Mesenchymal stem cell (in vitro differentiated cells and primary cell): ENCODE measurements around the gene ALOX12.

Experiments
- DNase-seq: peaks from one replicate; pipeline ENCODE4 v3.0.0-alpha.2; 2013
- H2AFZ ChIP-seq: one replicate; pipeline ENCODE4 v1.6.1; 2013; ENCODE audit warnings: low read depth, mild to moderate bottlenecking, control low read depth, inconsistent platforms, low read length, moderate library complexity
- H2AK5ac ChIP-seq: 2 replicates; pipeline ENCODE4 v1.6.1; 2013; ENCODE audit warnings: low read length, moderate library complexity, mild to moderate bottlenecking, inconsistent platforms; ENCODE audit not compliant: severe bottlenecking
- H2BK120ac ChIP-seq: one replicate; pipeline ENCODE4 v1.6.1; 2013; ENCODE audit warnings: low read depth, mild to moderate bottlenecking, inconsistent platforms, low read length, moderate library complexity
- H2BK12ac ChIP-seq, 2 experiments: one replicate each; pipeline ENCODE4 v1.6.1; 2013; ENCODE audit warnings: inconsistent platforms in 2 of 2, low read length in 2 of 2, mild to moderate bottlenecking in 2 of 2, moderate library complexity in 2 of 2, control low read depth in 1 of 2
- H2BK15ac ChIP-seq: one replicate; pipeline ENCODE4 v1.6.1; 2013; ENCODE audit warnings: mild to moderate bottlenecking, low read depth, inconsistent platforms; ENCODE audit not compliant: poor library complexity, severe bottlenecking
- H2BK5ac ChIP-seq: 2 replicates; pipeline ENCODE4 v1.6.1; 2013; ENCODE audit warnings: low read depth, mild to moderate bottlenecking, low read length, control low read depth, inconsistent platforms; ENCODE audit not compliant: poor library complexity, severe bottlenecking
- H3K14ac ChIP-seq, 2 experiments: one replicate each; pipeline ENCODE4 v1.6.1; 2013; ENCODE audit warnings: inconsistent platforms in 2 of 2, low read length in 2 of 2, control low read depth in 1 of 2, mild to moderate bottlenecking in 1 of 2, moderate library complexity in 1 of 2
- H3K18ac ChIP-seq, 2 experiments: one replicate each; pipeline ENCODE4 v1.6.1; 2013; ENCODE audit warnings: inconsistent platforms in 2 of 2, low read length in 2 of 2, control low read depth in 1 of 2, low read depth in 1 of 2, mild to moderate bottlenecking in 1 of 2
- H3K23ac ChIP-seq, 2 experiments: one replicate each; pipeline ENCODE4 v1.6.1; 2013; ENCODE audit warnings: inconsistent platforms in 2 of 2, low read length in 2 of 2, mild to moderate bottlenecking in 2 of 2, moderate library complexity in 2 of 2, control low read depth in 1 of 2
- H3K27ac ChIP-seq: 2 replicates; pipeline ENCODE4 v1.5.1; 2013; ENCODE audit warnings: mild to moderate bottlenecking, moderate library complexity, low read length, control low read depth, inconsistent platforms; ENCODE audit not compliant: poor library complexity, severe bottlenecking
- H3K27me3 ChIP-seq, 2 experiments: 2 replicates each; pipeline versions ENCODE4 v1.6.1 to v1.7.0; 2013; ENCODE audit warnings: low read length in 2 of 2, mild to moderate bottlenecking in 2 of 2, moderate library complexity in 2 of 2, control low read depth in 1 of 2, inconsistent platforms in 1 of 2; ENCODE audit not compliant: control insufficient read depth in 1 of 2, insufficient read depth in 1 of 2
- H3K36me3 ChIP-seq, 2 experiments: 2 replicates each; pipeline versions ENCODE4 v1.6.1 to v1.7.0; 2013; ENCODE audit warnings: low read length in 2 of 2, control low read depth in 1 of 2, inconsistent platforms in 1 of 2, low read depth in 1 of 2, mild to moderate bottlenecking in 1 of 2; ENCODE audit not compliant: insufficient read depth in 2 of 2, control insufficient read depth in 1 of 2
- H3K4ac ChIP-seq, 2 experiments: one replicate each; pipeline ENCODE4 v1.6.1; 2013; ENCODE audit warnings: inconsistent platforms in 2 of 2, low read length in 2 of 2, mild to moderate bottlenecking in 2 of 2, moderate library complexity in 2 of 2, control low read depth in 1 of 2, low read depth in 1 of 2
- H3K4me1 ChIP-seq: 2 replicates; pipeline ENCODE4 v1.6.1; 2013; ENCODE audit warnings: low read depth, low read length, control low read depth; ENCODE audit not compliant: control insufficient read depth, insufficient read depth
- H3K4me2 ChIP-seq: 2 replicates; pipeline ENCODE4 v1.6.1; 2013; ENCODE audit warnings: low read length, mild to moderate bottlenecking, inconsistent platforms; ENCODE audit not compliant: poor library complexity, severe bottlenecking
- H3K4me3 ChIP-seq, 2 experiments: 2 replicates each; pipeline versions ENCODE4 v1.5.1 to v1.7.0; 2013; ENCODE audit warnings: low read length in 2 of 2, mild to moderate bottlenecking in 2 of 2, control low read depth in 1 of 2, low read depth in 1 of 2; ENCODE audit not compliant: insufficient read depth in 1 of 2
- H3K79me1 ChIP-seq: replicated peaks from 2 replicates; pipeline ENCODE4 v1.6.1; 2013; ENCODE audit warnings: mild to moderate bottlenecking, control low read depth, low read length, inconsistent platforms; ENCODE audit not compliant: poor library complexity, severe bottlenecking
- H3K9ac ChIP-seq: 2 replicates; pipeline ENCODE4 v1.7.0; 2013; ENCODE audit warnings: mild to moderate bottlenecking, low read length, moderate library complexity
- H3K9me3 ChIP-seq: 2 replicates; pipeline ENCODE4 v1.7.0; 2013; ENCODE audit warnings: mild to moderate bottlenecking, low read length; ENCODE audit not compliant: control insufficient read depth
- H4K8ac ChIP-seq: one replicate; pipeline ENCODE4 v1.6.1; 2013; ENCODE audit warnings: inconsistent platforms, mild to moderate bottlenecking, low read length, moderate library complexity
- H4K91ac ChIP-seq: one replicate; pipeline ENCODE4 v1.6.1; 2013; ENCODE audit warnings: mild to moderate bottlenecking, low read length, inconsistent platforms
- WGBS: methylation state at CpG from one replicate; pipeline ENCODE4 v1.1.7; 2013; ENCODE audit warnings: mixed read lengths; 5-methylcytosine and 5-hydroxymethylcytosine counted together

Gene ALOX12

DNA sequence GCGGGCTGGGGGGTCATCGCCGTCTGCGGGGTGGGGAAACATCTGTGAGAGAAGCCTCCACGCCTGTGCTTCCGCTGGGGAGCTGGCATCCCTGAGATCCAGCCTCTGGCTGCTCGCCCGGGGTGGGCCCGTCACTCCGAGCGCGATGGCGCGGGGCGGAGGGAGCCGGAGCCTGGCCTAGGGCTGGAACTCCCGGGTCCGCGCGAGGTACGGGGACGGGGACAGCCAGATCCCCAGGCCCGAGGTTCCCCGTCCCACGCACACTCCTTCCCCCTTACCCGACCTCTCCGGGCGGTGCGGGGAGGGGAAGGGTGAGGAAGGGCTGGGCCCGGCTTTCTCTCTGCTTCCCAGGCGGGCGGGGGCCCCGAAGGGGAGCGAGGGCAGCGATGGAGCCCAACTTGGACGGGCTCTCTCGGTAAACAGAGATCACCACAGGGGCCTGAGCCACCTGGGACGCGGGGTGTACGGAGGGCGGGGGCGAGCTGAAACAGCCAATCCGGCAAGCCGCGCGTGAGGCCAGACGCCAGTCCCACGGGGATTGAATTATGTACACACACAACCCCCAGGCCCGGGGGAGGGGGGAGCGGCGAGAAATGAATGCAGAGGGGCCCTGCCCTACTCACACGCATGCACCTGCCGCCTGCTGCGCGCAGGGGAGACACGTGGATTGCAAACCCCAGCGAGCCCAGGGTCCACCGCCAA lies 47.8 kb downstream of the ALOX12 start, which contains the start of gene SLC16A11:
Gene SLC16A11 (minus strand): TSS at position 596 of the 702 bp plus-strand sequence. CDS start 579 bp downstream, at position 17.
- no peak within 1 kb of the TSS for H2BK120ac ChIP-seq
- WGBS: 7% methylated on average over 42 of the region's 58 CpGs
- peak within 1 kb of the TSS; percentile 87 for H2AFZ ChIP-seq
- peak within 1 kb of the TSS in 1 of 2 experiments; percentile 90 for H2BK12ac ChIP-seq
- H3K4me2 ChIP-seq: peak within 1 kb of the TSS; percentile 92
- H3K36me3 ChIP-seq: no peaks in the 10 kb centered on the region
- H4K91ac ChIP-seq: peak within 1 kb of the TSS; percentile 92
- peak within 1 kb of the TSS; percentile 1 to 60 for H3K4ac ChIP-seq
- peak within 1 kb of the TSS in 1 of 2 experiments; percentile 34 for H3K23ac ChIP-seq
- H2BK5ac ChIP-seq: no peak within 1 kb of the TSS
- peaks cover 46 to 55% of the 10 kb centered on the region in 2 experiments for H3K27me3 ChIP-seq
- no peak within 1 kb of the TSS for H2AK5ac ChIP-seq
- no peaks in the 10 kb centered on the region for H3K9me3 ChIP-seq
- peak within 1 kb of the TSS; percentile 75 to 88 for H3K18ac ChIP-seq
- H4K8ac ChIP-seq: peak within 1 kb of the TSS; percentile 92
- H3K14ac ChIP-seq: peak within 1 kb of the TSS in 1 of 2 experiments; percentile 85
- H3K27ac ChIP-seq: no peak within 1 kb of the TSS
- DNase-seq: no peak
- peak within 1 kb of the TSS; percentile 84 for H2BK15ac ChIP-seq
- H3K4me1 ChIP-seq: peaks cover 38% of the 10 kb centered on the region
- H3K4me3 ChIP-seq: peak within 1 kb of the TSS; percentile 37 to 68
- H3K9ac ChIP-seq: peak within 1 kb of the TSS; percentile 68
- H3K79me1 ChIP-seq: no peaks in the 10 kb centered on the region

- Histone ChIP-seq H2AK5ac (no peak overlapping the region), H3K14ac (no peak overlapping the region), H3K27ac (no peak overlapping the region), H2BK12ac (no peak overlapping the region), H3K9ac (no peak overlapping the region), H3K9me3 (no peaks in the 10 kb centered on the region), H4K8ac (no peak overlapping the region), H4K91ac (no peak overlapping the region), H3K4me3 (no peak overlapping the region), H3K4ac (no peak overlapping the region), H3K4me2 (peak overlapping the region; percentile 30), H3K27me3 (peaks cover 46 to 67% of the 10 kb centered on the region in 2 experiments), H3K18ac (no peak overlapping the region), H3K79me1 (no peaks in the 10 kb centered on the region), H3K23ac (no peak overlapping the region), H3K4me1 (peaks cover 34% of the 10 kb centered on the region), H2BK5ac (no peak overlapping the region), H2BK120ac (no peak overlapping the region), H2BK15ac (no peak overlapping the region), H2AFZ (no peak overlapping the region), H3K36me3 (no peaks in the 10 kb centered on the region)
- 44% methylated on average over 4 of the region's 5 CpGs for WGBS
- DNase-seq: peak; percentile 85
Observed at GRCh38 chr17:7045492-7046126, 49.8 kb downstream of the ALOX12 start.

- DNase-seq: peak; percentile 63
- Histone ChIP-seq H3K4me1 (peaks cover 34% of the 10 kb centered on the region), H2BK15ac (no peak overlapping the region), H4K8ac (no peak overlapping the region), H2AFZ (no peak overlapping the region), H3K27ac (no peak overlapping the region), H2BK120ac (no peak overlapping the region), H4K91ac (no peak overlapping the region), H3K4me2 (peak overlapping the region; percentile 30), H3K18ac (no peak overlapping the region), H3K27me3 (peaks cover 50 to 71% of the 10 kb centered on the region in 2 experiments), H3K9ac (peak overlapping the region; percentile 41), H3K36me3 (no peaks in the 10 kb centered on the region), H3K4ac (no peak overlapping the region), H3K23ac (no peak overlapping the region), H3K9me3 (no peaks in the 10 kb centered on the region), H2BK12ac (no peak overlapping the region), H2AK5ac (no peak overlapping the region), H2BK5ac (no peak overlapping the region), H3K14ac (no peak overlapping the region), H3K4me3 (peak overlapping the region in 1 of 2 experiments; percentile 66), H3K79me1 (no peaks in the 10 kb centered on the region)
- 15% methylated on average over 15 of the region's 15 CpGs for WGBS
Observed at GRCh38 chr17:7046127-7046724, 50.4 kb downstream of the ALOX12 start.
